SK-MEL-5 (cell line): ENCODE results near the gene ZNF644. TPM values are rescaled to one million over a fixed set of nuclear protein-coding genes. Genes with fewer than 3 reads are reported as not detected.

ENCODE experiments used
- DNase-seq: peaks from one replicate; pipeline ENCODE4 v3.0.0-alpha.2; 2016; ENCODE audit warnings: low read depth, low spot score
- in situ Hi-C: cut with HindIII; loops from 2 replicates; pipeline ENCODE4 v1.10.0; 2016; ENCODE audit warnings: low sequenced_read_pairs, high pct_unique_total_duplicates, low pct_unique_long_range_greater_than_20kb
- total RNA-seq: library from RNA; depleted of rRNA; stranded (reverse); fragments of >200 nt; shearing (Covaris generic); gene quantifications from 2 replicates; pipeline ENCODE4 v1.2.3, GENCODE V29; 2014

ZNF644 gene
- total RNA-seq, 1 experiment from 2014 or later: 58.5 TPM

DNA sequence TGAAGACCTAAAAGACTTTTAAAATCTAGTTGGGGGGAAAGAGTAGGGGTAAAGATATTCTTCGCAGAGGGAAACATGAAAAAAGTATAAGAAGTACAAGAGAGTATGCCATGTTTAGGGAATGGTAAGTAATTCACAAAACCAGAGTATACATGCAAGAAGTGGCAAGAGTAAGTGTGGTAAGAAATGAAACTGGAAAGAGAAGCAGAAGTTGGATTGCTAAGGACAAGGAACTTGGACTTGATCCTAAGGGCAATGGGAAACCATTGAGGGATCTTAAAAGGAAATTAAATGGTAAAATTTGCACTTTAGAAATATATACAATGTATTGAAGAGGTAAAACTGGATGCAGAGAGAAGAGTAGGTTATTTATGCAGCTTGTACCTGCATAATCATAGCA lies 9.2 kb upstream of the ZNF644 start:
- in situ Hi-C loops: no loop called here
- no peak for DNase-seq

DNA sequence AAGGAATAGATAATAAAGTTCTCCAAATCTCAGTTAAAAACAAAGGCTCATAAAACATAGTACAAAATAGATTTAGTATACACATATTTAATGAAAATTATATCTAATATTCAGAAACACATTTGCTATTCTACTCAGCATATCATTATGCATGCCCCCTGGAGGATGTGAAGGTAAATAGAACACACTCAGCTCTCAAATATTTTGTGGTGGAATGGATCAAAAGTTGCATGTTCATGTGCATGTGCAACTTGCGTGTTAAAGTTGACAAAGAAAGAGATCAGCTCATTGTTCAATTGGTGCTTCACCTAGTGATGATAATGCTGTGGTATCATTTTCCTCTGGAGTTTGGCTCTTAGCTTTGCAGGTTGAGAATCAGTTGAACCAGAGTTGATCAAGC lies 4.9 kb upstream of the ZNF644 start:
- in situ Hi-C loops: no loop called here

DNA sequence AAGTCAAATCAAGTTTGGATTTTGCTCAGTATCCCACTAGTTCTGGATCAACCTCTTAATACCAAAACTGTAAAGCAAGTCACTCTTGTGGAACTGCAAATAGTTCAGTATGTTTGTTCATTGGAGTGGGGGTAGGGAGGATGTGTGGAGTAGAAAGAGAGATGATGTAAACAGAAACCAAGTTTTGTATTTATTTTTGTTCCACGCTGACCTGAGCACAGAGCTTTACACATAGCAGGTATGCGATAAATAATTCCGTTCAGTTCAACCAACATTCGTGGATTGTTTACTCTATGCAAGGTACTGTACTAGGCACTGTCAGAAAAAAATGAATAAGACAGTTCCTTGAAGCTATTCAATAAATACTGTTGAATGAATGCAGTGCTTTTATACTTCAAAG lies 4.5 kb upstream of the ZNF644 start:
- DNase-seq: no peak

More for the DNA sequence above, 4.9 kb upstream of the ZNF644 start:
- peak; percentile 26 for DNase-seq

DNA sequence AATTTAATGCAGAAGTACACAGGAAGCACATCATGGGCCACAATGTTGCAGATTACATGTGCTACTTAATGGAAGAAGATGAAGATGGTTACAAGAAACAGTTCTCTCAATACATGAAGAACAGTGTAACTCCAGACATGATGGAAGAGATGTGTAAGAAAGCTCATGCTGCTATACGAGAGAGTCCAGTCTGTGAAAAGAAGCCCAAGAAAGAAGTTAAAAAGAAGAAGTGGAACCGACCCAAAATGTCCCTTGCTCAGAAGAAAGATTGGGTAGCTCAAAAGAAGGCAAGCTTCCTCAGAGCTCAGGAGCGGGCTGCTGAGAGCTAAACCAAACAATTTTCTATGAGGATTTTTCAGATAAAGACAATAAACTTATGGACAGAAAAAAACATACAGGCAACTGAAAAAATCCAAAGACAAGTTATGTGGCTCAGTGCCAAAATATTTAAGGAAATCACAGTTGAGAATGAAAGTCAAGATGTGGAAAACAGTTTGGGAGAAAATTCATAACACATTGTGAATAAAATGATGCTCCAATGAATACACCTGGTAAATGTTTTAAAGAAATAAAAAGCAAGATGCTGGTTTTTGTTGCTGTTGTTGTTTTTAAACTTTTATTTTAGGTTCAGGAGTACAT lies 2.8 kb upstream of the ZNF644 start:
- DNase-seq: no peak
- in situ Hi-C loops: no loop called here

More for the DNA sequence above, 4.5 kb upstream of the ZNF644 start:
- in situ Hi-C loops: no loop called here

DNA sequence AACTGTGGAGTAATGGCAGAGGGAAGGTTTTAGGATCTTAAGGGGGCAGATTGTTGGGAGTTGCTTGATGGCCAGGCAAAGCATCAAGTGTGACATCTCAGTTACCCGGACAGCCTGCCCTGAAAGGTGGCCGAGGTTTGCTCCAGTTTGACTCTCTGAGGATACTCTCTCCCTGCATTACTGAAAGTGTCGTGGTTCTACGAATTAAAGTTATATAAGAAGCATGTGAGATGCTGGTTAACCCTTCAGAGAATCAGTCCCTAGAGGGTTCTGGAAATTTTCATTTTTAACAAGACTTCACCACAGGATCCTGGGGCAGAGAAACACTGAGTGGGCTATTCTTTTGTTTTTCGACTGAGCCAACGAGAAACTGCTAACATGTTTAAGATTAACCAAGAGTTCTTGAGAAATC lies 689 bp upstream of the ZNF644 start:
- no peak for DNase-seq
- in situ Hi-C loops: no loop called here

DNA sequence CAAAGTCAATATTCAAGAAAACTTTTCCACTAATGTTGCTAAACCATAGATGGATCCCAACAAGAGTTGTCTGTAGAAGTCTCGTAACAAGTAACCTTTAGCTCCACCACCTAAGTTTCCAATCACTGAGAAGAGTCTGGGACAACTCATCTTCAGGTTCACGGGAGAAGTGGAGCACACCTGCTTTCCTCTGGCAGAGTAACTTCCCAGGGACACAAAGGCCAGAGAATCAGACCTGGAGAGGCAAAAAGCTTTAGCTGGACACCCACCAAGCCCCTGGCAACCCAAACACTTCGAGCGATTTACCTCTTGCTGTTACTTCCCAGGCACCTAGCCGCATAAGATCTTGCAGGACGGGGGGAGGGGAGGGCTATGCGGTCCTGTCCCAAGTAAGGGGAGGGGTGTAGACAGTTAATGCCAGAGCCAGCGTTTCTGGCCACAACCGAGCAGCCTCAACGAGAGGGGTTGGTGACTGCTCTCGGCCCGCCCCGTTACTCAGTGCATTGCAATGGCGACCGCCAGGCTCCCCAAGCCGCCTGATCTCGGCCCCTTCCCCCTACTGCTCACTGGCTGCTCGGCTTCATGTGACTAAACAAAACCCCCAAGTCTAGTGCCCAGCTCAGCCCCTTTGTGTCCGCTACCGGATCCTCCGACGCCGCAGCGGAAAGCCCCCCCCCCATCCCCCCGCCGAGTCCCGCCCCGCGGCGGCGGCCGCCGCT lies 709 bp downstream of the ZNF644 start:
- in situ Hi-C loops: no loop called here

DNA sequence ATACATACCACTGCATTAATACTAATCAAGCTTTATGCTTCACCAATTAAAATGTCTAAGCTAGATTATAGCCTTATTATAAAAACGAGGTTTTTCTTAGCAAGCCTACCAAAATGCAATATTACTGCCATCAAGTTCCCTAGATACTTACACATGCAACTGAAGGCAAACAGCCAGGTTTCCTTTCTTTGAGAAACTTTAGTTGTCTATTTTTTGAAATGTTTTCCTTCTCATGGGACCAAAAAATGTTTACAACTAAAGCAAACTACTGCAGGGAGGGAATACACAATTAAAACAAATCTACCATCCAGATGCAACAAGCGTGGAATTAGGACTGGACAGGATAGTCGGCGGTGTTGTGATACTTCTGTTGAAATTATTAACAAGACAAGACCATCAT lies 1.3 kb downstream of the ZNF644 start:
- no peak for DNase-seq
- in situ Hi-C loops: no loop called here

More for the DNA sequence above, 709 bp downstream of the ZNF644 start:
- DNase-seq: peak; percentile 81

DNA sequence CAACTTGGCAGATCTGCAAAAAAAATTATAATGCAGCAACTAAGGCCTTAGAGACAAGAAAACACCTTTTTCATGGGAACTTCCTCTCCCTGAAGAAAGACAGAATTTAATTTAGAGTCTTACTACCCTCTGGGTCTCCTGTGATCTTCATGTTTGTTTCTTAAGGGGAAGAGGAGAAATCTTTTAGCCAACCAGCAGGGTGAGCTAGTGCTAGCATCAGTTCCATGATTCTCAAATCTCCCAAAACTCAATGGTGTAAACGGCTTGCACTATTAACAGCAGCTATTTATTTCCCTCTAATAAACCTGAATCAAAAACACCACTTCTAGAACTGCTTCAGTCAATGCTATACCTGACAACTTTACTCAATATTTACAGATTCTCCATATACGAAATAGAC lies 3.8 kb downstream of the ZNF644 start:
- DNase-seq: peak; percentile 63
- in situ Hi-C loops: no loop called here

DNA sequence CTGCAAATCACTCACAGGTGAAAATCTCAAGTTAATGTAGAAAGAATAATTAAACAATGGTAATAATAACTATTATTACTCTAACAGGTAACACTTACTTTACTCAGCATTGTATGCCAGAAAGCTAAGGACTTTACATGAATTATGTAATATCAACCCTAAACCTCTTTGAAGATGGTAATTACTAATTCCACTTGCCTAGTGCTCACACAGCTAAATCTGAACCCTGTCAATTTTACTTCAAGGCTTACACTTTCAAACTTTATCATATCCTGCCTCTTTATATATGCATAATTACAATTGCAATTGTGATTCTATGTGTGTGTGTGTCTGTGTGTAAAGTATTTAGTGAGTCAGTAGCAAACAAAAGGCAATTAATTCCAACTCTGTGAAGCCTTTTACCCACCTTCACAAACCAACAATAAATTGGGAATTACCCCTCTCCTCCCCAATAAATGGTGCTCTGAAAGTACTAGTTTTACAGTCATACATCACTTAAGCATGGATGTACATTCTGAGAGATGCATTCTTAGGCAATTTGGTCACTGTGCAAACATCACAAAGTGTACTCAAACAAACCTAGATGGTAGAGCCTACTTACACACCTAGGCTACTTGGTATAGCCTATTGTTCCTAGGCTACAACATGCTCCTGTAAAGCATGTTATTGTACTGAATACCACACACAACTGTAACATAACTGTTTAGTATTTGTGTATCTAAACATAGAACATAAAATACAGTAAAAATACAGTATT lies 5.9 kb downstream of the ZNF644 start:
- in situ Hi-C loops: no loop called here
- DNase-seq: no peak

DNA sequence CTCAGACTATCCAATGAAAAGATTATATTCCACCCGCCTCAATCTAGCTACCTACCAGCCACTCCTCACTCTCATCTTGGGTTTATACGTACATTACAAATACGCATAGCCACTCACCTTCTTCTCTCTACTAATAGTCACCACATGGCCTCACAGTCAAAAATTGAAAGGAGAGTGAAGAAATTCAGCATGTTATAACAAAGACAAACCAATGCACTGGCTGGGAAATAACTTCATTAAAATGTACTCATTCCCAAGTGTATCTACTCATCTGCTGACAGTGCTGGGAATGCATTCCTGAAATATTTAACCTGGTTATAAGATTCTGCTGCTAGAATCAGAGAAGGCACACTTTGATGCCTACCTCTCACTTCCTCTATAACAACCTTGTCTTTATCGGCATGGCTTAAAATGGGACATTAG lies 6.5 kb downstream of the ZNF644 start:
- no peak for DNase-seq
- in situ Hi-C loops: no loop called here

DNA sequence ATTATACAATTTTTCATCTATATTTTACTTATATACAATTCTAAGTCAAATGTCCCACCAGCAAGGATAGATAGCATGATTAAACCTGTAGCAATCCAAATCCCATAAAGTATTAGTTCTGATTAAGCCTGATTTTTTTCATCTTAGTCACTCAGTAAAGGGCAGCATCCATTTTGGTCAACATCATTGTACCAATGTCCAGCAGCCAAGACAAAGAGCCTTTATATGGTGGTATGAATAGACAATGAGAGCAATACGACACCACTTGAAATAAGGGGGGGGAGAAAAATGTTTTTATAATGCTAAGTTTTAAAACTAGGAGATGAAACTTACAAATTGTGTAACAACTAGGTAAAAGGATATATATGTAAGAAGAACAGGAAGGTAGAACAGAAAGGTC lies 7.4 kb downstream of the ZNF644 start:
- peak; percentile 86 for DNase-seq

DNA sequence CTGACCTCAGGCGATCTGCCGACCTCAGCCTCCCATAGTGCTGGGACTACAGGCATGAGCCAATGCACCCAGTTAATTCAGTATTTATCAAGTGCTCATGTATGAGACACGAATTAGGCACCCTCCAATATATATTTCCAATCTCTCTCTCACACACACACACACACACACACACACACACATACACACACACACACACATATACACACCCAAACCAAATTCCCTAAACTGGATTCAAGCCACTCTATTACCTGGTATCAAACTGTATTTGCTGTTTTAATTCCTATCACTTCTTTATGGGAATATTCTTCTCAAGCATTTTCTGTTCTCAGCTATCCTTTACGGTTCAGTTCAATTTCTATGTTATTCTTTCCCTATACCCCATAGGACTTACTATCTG lies 8.5 kb downstream of the ZNF644 start:
- DNase-seq: no peak
- in situ Hi-C loops: no loop called here

More for the DNA sequence above, 7.4 kb downstream of the ZNF644 start:
- in situ Hi-C loops: no loop called here

DNA sequence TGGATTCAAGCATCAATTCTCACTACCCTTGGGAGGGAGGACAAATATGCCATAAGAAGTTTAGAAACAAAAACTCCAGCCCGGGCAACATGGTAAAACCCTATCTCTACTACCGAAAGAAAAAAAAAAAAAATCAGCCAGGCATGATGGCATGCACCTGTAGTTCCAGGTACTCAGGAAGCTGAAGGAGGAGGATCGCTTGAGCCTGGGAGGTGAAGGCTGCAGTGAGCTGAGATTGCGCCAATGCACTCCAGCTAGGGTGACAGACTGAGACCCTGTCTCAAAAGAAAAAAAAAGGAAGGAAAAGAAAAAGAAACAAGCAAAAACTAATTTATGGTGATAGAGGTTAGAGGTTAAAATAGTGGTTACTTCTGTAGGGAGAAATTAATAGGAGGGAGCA lies 9.6 kb downstream of the ZNF644 start:
- in situ Hi-C loops: no loop called here

DNA sequence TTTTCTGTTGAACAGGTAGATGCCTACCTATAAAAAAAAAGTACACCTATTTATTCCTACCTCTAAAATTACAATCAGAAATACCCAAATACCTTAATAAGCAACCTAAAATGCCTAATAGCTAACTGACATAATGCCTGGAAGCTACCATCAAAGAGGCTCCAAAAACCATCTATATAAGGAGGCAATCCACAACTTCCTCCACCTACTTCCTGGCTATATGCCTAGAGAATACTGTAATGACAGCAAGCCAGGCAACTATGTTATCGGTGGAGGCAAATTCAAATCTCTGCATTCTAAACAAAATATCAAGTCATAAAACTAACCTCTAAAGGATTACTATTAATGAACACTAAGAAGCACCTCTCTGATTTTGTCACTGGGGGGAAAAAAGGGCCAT lies 10.1 kb downstream of the ZNF644 start:
- in situ Hi-C loops: no loop called here
- no peak for DNase-seq

More for the DNA sequence above, 9.6 kb downstream of the ZNF644 start:
- no peak for DNase-seq

DNA sequence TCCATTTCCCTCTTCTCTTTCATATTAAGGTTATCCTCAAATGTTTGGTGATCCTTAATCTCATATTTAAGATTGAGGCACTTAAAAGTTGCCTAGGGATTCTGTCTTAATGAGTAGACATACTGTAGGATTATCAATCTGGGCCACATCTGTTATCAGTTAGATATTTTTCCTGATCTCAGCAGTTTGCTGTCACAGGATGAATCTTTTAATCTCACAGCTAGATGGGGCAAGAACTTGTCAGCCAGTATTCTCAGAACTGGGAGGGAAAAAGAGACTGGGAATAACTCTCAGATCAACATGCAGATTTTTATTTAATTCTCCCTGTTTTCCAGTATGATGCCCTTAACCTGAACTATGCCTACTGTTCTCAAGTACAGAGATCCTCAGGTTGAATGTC lies 14.0 kb downstream of the ZNF644 start:
- in situ Hi-C loops: no loop called here
- no peak for DNase-seq

DNA sequence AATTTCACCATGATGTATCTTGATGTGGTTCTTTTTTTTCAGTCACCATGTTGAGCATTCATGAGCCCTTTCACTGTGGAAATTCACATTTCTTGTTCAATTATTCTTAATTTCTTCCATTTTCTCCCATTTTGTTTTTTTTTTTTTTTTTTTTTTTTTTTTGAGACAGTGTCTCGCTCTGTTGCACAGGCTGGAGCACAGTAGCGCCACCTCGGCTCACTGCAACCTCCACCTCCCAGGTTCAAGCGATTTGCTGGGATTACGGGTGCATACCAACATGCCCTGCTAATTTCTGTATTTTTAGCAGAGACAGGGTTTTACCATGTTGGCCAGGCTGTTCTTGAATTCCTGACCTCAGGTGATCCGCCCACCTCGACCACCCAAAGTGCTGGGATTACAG lies 14.7 kb downstream of the ZNF644 start:
- in situ Hi-C loops: no loop called here
- DNase-seq: no peak

DNA sequence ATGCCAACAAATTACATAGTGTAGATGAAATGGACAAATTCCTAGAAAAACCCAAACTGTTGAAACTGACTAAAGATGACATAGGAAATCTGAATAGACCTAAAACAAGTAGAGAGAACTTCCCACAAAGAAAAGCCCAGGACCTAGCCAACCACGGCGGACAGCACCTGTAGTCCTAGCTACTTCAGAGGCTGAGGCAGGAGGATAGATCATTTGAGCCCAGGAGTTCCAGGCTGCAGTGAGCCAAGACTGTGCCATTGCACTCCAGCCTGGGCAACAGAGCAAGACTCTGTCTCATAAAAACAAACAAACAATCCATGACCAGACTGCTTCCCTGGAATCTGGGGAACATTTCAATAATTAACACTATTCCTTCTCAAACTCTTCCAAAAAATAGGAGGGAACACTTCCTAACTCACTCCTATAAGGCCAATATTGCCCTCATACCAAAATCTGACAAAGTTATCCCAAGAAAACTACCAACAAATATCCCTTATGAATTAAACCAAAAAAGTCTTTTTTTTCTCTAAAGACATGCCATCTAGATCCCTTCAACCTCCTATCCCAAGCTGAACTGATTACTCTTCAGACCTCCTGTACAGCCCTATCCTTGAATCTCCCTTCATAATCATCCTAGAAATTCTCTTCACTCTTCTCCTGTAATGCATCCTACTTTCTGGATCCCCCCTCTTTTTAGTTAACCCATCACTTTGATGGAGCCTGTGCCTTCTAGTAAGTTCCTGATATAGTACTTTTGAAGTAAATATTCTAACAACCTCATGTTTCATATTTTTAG lies 15.5 kb downstream of the ZNF644 start:
- in situ Hi-C loops: no loop called here
- DNase-seq: no peak

DNA sequence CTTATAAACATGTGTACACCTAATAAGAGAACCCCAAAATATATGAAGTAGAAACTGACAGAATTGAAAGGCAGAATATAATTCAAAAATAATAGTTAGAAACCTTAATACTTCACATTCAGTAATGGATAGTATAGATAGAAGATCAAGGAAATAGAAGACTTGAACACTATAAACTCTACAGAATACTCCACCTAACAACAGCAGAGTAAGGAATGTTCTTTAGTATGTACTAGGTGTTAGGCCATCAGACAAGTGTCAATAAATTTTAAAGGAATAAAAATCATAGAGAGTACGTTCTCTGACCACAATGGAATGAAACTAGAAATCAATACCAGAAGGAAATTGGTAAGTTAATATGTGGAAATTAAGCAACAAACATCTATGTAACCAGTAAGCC lies 16.6 kb downstream of the ZNF644 start:
- DNase-seq: no peak
- in situ Hi-C loops: no loop called here
